Activated CD8-positive, alpha-beta T cell treated with anti-CD3 and anti-CD28 coated beads, Interleukin-2, amount 10 ng/mL, durations not matched to agents 7 days and 5 days (primary cell): ENCODE measurements around the gene RNF17. TPM values are rescaled to one million over a fixed set of nuclear protein-coding genes. Genes with fewer than 3 reads are reported as not detected.
"Not testable (repeated sequence)": the region's sequence is repeated elsewhere in the genome, so short reads cannot be mapped to it uniquely, and the experiment has no call there.

Experiments
- ATAC-seq: fragments of 150-1000 bp; cut with Tn5 transposase; one replicate; pipeline ENCODE4 v1.10.0; 2021; ENCODE audit warnings: moderate library complexity
- CTCF ChIA-PET: fragments of 350-600 bp; sonication (Branson Sonifier 250); formaldehyde crosslinking; loops from one replicate; lab custom pipeline; 2021; ENCODE audit warnings: antibody characterized with exemption; lab: Charles Lee
- POLR2A ChIA-PET: fragments of 350-600 bp; sonication (Branson Sonifier 250); formaldehyde crosslinking; loops from one replicate; lab custom pipeline; 2021; ENCODE audit warnings: antibody characterized with exemption; lab: Charles Lee
- DNase-seq: peaks from one replicate; pipeline ENCODE4 v3.0.0-alpha.2; 2020
- H3K27ac Mint-ChIP-seq: one replicate; pipeline ENCODE4 v1.8.0; 2021; ENCODE audit warnings: mild to moderate bottlenecking, mixed read lengths
- H3K27me3 Mint-ChIP-seq: one replicate; pipeline ENCODE4 v1.8.0; 2021; ENCODE audit warnings: low read depth, mixed read lengths
- H3K36me3 Mint-ChIP-seq: one replicate; pipeline ENCODE4 v1.8.0; 2021; ENCODE audit warnings: low read depth, mixed read lengths
- H3K4me1 Mint-ChIP-seq: one replicate; pipeline ENCODE4 v1.8.0; 2021; ENCODE audit warnings: low read depth, mixed read lengths
- H3K4me3 Mint-ChIP-seq: one replicate; pipeline ENCODE4 v1.8.0; 2021; ENCODE audit warnings: mild to moderate bottlenecking, mixed read lengths
- H3K9me3 Mint-ChIP-seq: one replicate; pipeline ENCODE4 v1.8.0; 2022; ENCODE audit warnings: mixed read lengths; ENCODE audit not compliant: insufficient read depth
- total RNA-seq, 2 experiments: library from RNA; stranded (reverse); gene quantifications; one replicate each; pipeline ENCODE4 v1.2.3, GENCODE V29; 2021

The RNF17 gene
- total RNA-seq, 2 experiments from 2014 or later, result not detected

DNA sequence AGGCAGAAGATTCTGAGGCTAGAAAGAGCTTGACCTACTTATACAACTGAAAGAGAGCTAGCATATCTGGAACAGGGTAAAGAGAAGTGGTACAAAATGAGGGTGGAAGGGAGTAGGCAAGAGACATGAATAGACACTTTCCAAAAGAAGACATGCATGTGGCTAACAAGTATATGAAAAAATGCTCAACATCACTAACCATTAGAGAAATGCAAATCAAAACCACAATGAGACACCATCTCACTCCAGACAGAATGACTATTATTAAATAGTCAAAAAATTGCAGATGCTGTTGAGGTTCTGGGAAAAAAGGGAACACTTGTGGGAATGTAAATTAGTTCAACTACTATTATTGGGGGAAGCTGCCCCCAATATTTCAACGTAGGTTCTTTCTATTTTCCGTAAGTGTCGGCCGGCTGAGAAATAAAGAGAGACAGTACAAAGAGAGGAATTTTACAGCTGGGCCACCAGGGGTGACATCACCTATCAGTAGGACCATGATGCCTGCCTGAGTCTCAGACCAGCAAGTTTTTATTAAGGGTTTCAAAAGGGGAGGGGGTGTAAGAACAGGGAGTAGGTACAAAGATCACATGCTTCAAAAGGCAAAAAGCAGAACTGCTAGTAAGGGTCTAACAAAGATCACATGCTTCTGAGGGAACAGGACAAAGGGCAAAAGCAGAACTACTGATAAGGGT is 32.9 kb upstream of the RNF17 start:
- Mint-ChIP-seq H3K4me1 (peaks cover 15% of the 10 kb centered on the region), H3K27me3 (peaks cover 12% of the 10 kb centered on the region)
- H3K36me3 Mint-ChIP-seq, H3K9me3 Mint-ChIP-seq, ATAC-seq, H3K4me3 Mint-ChIP-seq, DNase-seq, H3K27ac Mint-ChIP-seq, POLR2A ChIA-PET: not testable (repeated sequence)
- CTCF ChIA-PET, result interaction anchor here (0.8 kb wide), 1 partner anchor 125 kb away, joined by 3 read pairs; no protein-coding TSS in a partner anchor

DNA sequence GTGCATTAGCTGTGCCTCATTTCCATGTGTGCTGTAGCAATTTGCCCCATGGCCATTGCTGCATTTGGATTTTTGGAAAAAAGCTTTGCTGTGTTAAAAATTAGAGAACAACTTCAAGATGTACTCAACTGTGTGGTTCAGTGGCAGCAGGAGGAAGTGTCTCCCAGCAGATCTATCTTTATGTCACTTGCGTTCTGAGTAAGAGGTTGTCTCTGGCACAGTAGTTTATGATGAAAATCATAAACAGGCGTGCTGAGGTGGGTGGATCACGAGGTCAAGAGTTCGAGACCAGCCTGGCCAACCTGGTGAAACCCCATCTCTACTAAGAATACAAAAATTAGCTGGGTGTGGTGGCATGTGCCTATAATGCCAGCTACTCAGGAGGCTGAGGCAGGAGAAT is 29.0 kb upstream of the RNF17 start:
- DNase-seq (no peak), ATAC-seq (no peak)
- H3K9me3 Mint-ChIP-seq, result no peaks in the 10 kb centered on the region
- H3K27me3 Mint-ChIP-seq, result peaks cover 9% of the 10 kb centered on the region
- no peak overlapping the region for H3K27ac Mint-ChIP-seq
- ChIA-PET CTCF (interaction anchor here (1.2 kb wide), 1 partner anchor 12 kb away, joined by 3 read pairs; no protein-coding TSS in a partner anchor), POLR2A (no interaction called here)
- H3K36me3 Mint-ChIP-seq, result no peaks in the 10 kb centered on the region
- H3K4me3 Mint-ChIP-seq, result no peak overlapping the region
- no peaks in the 10 kb centered on the region for H3K4me1 Mint-ChIP-seq

DNA sequence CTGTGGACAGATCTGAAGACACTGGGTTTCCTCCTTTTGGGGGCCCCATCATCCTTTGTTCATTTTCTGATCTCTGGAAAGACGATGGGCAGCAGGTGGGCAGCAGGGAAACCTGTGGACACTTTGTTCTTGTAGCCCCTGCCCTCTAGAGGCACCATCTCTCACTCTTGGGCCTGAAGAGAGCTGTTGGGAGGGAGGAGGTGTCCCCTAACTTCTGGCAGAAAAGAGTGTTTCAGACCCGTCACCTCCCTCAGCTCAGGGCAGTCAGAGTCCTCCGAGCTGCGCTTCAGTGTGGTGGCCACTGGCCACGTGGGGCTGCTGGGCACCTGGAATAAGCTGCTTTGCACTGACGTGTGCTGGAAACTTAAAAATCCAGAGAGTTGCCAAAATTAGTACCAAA is 26.9 kb upstream of the RNF17 start:
- no peak overlapping the region for H3K27ac Mint-ChIP-seq
- peaks cover 2% of the 10 kb centered on the region for H3K27me3 Mint-ChIP-seq
- DNase-seq (no peak), ATAC-seq (no peak)
- no peaks in the 10 kb centered on the region for H3K36me3 Mint-ChIP-seq
- H3K9me3 Mint-ChIP-seq, result no peaks in the 10 kb centered on the region
- no peak overlapping the region for H3K4me3 Mint-ChIP-seq
- CTCF ChIA-PET, result no interaction called here
- H3K4me1 Mint-ChIP-seq, result no peaks in the 10 kb centered on the region
- POLR2A ChIA-PET, result no interaction called here

DNA sequence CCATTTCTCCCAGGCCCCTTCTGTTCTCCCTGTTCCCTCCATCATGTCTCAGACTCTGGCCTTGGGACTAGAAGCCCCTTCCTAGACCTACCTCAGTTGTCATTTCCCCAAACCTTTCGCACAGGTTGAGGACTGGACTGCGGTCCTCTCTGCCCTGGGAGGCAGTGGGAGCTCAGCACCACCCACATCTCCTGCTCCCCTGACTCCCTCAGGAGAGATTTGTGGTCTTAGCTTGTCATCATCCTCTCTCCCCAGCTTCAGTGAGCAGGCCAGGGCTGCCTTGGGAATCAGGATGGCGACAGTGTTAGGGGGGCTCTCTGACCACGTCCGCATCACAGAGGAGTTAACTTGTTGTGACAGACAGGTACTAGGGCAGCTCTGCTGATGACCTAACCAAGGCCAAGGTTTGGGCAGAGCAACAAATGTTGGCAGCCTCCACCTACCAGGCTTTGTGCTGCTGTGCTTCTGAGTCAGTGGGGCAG is 25.6 kb upstream of the RNF17 start:
- Mint-ChIP-seq H3K4me1 (peaks cover 3% of the 10 kb centered on the region), H3K27ac (no peak overlapping the region), H3K4me3 (no peak overlapping the region), H3K36me3 (no peaks in the 10 kb centered on the region), H3K9me3 (no peaks in the 10 kb centered on the region), H3K27me3 (peaks cover 6% of the 10 kb centered on the region)
- CTCF ChIA-PET, result interaction anchor here (1.4 kb wide), 1 partner anchor 257 kb away, joined by 4 read pairs; no protein-coding TSS in a partner anchor
- no peak for DNase-seq
- no peak for ATAC-seq
- POLR2A ChIA-PET, result no interaction called here

DNA sequence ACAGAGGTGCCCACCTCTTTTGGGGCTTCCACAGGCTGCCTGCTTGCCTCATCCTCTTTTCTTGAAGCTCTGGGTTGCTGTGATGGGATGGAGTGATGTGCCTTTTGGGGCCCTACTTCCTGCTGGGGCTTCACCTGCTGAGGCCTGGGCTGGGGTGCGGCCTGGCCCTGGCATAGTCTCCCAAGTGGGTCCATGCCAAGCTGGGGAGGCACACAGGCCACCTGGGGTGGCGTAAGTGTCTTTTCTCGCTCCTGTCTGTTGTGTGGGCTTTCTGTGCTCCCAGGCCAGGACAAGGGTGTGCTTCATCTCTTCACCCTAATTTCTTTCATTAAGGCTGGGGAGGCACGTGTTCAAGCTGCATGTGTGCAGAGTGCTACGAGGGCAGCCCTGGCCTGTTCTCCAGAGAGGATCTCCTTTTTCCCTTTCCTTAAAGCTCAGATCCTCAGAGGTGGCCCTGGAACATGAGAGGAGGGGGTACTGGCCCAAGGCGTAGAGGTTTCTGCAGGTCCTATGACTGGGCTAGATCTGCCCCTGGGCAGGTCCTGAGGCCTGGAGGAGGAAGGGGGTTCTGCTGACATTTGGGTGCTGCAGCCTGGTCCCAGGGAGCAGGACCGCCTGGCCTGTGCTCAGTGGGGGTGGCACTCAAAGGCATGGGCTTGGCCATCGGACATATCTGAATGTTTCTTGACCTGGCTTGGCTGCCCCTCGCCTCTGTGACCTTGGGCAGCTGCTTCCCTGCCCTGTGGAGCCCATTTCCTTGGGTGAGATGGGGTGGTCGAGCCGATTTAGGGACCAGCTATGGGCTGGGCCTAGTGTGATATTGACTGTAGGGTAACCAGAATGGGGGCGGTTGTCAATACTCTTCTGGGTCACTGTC is 23.7 kb upstream of the RNF17 start:
- H3K27me3 Mint-ChIP-seq, result peaks cover 21% of the 10 kb centered on the region
- no peak for ATAC-seq

DNA sequence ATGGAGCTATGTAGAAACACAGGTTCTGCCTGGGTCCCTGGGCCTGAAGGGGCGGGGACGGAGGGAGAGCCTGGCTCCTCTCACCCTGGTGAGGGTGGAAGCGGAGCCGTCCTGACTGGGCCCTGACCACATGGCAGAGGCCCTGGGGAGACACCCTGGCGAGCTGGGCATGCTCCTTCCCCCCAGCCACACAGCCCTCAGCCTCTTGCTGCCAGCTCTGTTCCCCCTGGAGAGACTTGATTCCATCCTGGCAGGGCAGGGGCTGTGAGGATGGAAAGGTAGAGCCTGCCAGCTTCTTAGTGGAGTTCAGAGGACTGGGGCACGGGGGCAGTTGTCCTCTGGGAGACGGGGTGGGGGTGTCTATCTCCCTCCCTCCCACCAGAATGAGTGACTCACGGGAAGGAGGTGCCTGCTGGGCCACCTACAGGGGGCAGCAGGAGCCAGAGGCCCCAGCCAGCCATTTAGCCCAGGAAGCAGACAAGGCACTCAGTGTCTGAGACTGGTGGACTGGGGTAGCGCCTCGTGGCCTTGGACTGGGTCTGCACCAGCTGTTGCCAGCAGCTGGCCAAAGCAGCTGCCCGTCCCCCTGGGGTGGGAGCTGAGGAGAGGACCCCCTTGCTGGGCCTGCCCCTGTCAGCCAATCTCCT is 22.8 kb upstream of the RNF17 start:
- POLR2A ChIA-PET, result no interaction called here
- Mint-ChIP-seq H3K4me3 (no peak overlapping the region), H3K36me3 (no peaks in the 10 kb centered on the region), H3K9me3 (no peaks in the 10 kb centered on the region), H3K4me1 (peaks cover 5% of the 10 kb centered on the region), H3K27me3 (peaks cover 24% of the 10 kb centered on the region), H3K27ac (no peak overlapping the region)
- ATAC-seq (no peak), DNase-seq (no peak)
- CTCF ChIA-PET, result interaction anchor here (1.0 to 2.5 kb wide), 3 partner anchors 15 to 228 kb away, joined by 4 to 6 read pairs (median 4); no protein-coding TSS in a partner anchor

More for the DNA sequence above, 23.7 kb upstream of the RNF17 start:
- DNase-seq, result no peak
- H3K4me3 Mint-ChIP-seq, result no peak overlapping the region
- no peaks in the 10 kb centered on the region for H3K36me3 Mint-ChIP-seq
- no peak overlapping the region for H3K27ac Mint-ChIP-seq
- ChIA-PET POLR2A (no interaction called here), CTCF (interaction anchor here (0.6 to 2.5 kb wide), 6 partner anchors 10 to 611 kb away, joined by 3 to 6 read pairs (median 4); no protein-coding TSS in a partner anchor)
- H3K9me3 Mint-ChIP-seq, result no peaks in the 10 kb centered on the region
- peaks cover 3% of the 10 kb centered on the region for H3K4me1 Mint-ChIP-seq

DNA sequence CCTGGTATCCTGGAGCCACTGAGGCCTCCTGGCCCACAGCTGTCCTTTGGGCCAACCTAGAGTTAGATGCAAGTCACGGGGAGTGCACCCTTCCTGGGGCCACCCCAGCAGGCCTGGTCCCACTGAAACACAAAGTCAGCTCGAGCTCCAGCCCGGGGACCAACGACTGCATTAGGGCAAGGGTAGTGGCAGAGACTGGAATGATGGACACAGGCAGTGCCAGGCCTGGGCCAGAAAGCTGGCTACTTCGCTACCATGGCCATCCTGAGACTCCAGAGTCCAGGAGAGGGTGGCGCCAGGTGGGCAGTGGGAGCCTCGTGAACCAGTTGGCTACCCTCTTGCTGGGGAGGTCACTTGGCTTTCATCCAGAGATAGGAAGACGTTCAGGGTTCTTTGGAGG is 22.2 kb upstream of the RNF17 start:
- CTCF ChIA-PET, result interaction anchor here (2.5 kb wide), 1 partner anchor 227 kb away, joined by 6 read pairs; no protein-coding TSS in a partner anchor
- Mint-ChIP-seq H3K4me3 (no peak overlapping the region), H3K9me3 (no peaks in the 10 kb centered on the region), H3K27ac (no peak overlapping the region), H3K27me3 (peaks cover 29% of the 10 kb centered on the region), H3K36me3 (no peaks in the 10 kb centered on the region), H3K4me1 (peaks cover 9% of the 10 kb centered on the region)
- POLR2A ChIA-PET, result no interaction called here
- DNase-seq (no peak), ATAC-seq (no peak)

DNA sequence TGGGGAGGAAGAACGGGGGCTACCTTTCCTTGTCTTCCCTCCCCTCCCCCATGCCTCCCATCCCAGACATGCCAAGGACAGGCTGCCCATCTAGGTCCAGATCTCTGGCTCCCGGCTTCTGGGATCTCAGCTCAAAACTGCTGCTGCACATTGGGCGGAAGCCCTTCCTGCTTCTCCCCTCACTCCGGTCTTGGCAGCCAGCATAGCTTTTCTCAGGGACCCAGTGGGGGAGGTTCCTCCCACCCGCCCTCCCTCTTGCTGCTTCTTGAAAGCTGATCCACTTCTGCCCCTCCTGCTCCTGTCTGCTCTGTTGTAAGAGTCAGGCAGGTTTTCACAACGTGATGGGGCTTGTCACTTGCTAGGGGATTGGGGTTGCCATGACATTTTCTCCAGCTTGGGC is 21.7 kb upstream of the RNF17 start:
- peaks cover 34% of the 10 kb centered on the region for H3K27me3 Mint-ChIP-seq
- ATAC-seq (no peak), DNase-seq (no peak)
- H3K36me3 Mint-ChIP-seq, result no peaks in the 10 kb centered on the region
- no peaks in the 10 kb centered on the region for H3K9me3 Mint-ChIP-seq
- H3K4me3 Mint-ChIP-seq, result no peak overlapping the region
- POLR2A ChIA-PET, result no interaction called here
- peaks cover 13% of the 10 kb centered on the region for H3K4me1 Mint-ChIP-seq
- CTCF ChIA-PET, result interaction anchor here (1.7 to 2.5 kb wide), 2 partner anchors 33 to 227 kb away, joined by 4 to 6 read pairs; no protein-coding TSS in a partner anchor
- H3K27ac Mint-ChIP-seq, result no peak overlapping the region

DNA sequence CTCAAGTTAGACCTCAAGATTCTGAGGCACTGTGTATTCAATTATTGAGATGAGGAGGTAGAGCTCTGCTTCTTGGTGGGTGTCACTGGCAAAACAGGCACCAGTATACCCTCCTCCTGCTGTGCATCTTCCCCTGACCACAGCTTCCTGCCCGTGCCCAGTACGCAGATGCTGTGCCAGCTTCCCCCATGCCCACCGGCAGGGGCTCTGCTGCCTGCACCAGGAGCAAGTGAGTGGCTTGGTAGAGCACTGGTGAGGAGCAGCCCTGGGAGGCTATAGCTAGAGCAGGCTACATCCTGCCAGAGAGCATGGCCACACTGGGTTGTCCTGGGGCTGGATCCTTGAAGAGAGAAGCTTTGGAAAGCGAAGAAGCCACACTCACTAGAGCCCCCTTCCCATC is 21.0 kb upstream of the RNF17 start:
- Mint-ChIP-seq H3K36me3 (no peaks in the 10 kb centered on the region), H3K27me3 (peaks cover 39% of the 10 kb centered on the region), H3K4me1 (peaks cover 17% of the 10 kb centered on the region), H3K9me3 (no peaks in the 10 kb centered on the region), H3K27ac (no peak overlapping the region), H3K4me3 (no peak overlapping the region)
- DNase-seq (no peak), ATAC-seq (no peak)
- CTCF ChIA-PET, result interaction anchor here (1.7 to 2.5 kb wide), 2 partner anchors 34 to 226 kb away, joined by 4 to 6 read pairs; no protein-coding TSS in a partner anchor
- POLR2A ChIA-PET, result no interaction called here

DNA sequence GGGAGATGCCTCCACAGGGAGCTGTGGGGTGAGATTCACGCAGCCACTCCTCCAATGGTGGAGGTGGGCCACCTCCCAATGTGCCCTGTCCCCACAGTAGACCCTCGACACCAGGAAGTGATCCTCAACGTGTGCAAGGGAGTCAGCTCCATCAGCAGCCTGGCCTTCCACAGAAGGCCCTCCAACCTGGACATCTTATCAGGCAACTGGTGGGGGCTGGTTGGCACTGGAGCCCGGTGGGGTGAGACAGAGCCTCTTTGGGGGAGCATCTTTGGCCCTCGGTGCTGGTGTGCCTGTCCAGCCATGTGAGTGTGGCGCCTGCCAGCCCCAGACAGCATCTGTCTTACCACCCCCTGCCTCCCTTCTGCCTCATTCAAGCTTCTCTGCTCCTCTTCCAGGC is 19.7 kb upstream of the RNF17 start:
- Mint-ChIP-seq H3K9me3 (no peaks in the 10 kb centered on the region), H3K4me1 (peaks cover 18% of the 10 kb centered on the region), H3K4me3 (no peak overlapping the region), H3K27ac (no peak overlapping the region), H3K27me3 (peaks cover 46% of the 10 kb centered on the region), H3K36me3 (no peaks in the 10 kb centered on the region)
- ATAC-seq, result no peak
- no peak for DNase-seq
- POLR2A ChIA-PET, result no interaction called here
- CTCF ChIA-PET, result no interaction called here

DNA sequence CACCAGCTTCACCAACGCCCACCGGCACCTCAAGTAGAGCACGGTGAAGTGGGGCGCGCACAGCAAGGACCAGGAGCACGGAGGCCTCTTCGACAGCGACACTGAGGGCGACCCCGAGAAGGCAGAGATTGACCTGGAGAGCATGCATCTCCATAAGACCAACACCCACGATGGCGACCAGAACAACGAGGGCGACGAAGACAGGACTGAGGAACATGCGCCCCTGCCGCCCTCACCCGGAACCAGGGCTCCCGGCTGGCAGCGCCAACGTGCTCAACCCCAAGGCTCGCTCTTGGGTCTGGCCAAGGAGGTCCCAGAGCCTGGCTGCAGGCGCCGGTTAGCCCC is 18.5 kb upstream of the RNF17 start:
- no peak for DNase-seq
- H3K27me3 Mint-ChIP-seq, result peaks cover 55% of the 10 kb centered on the region
- no peak overlapping the region for H3K4me3 Mint-ChIP-seq
- CTCF ChIA-PET, result interaction anchor here (1.3 kb wide), 1 partner anchor 51 kb away, joined by 4 read pairs; no protein-coding TSS in a partner anchor
- POLR2A ChIA-PET, result no interaction called here
- H3K4me1 Mint-ChIP-seq, result peaks cover 18% of the 10 kb centered on the region
- no peak for ATAC-seq
- no peak overlapping the region for H3K27ac Mint-ChIP-seq
- no peaks in the 10 kb centered on the region for H3K9me3 Mint-ChIP-seq
- H3K36me3 Mint-ChIP-seq, result no peaks in the 10 kb centered on the region
